Inferior parietal cortex (tissue), 1 donor: ENCODE data around the gene DHX36.

Experiments used
- DNase-seq: peaks from one replicate; pipeline ENCODE4 v3.0.0-alpha.2; 2016; ENCODE audit errors: extremely low spot score

The DHX36 gene

DNA sequence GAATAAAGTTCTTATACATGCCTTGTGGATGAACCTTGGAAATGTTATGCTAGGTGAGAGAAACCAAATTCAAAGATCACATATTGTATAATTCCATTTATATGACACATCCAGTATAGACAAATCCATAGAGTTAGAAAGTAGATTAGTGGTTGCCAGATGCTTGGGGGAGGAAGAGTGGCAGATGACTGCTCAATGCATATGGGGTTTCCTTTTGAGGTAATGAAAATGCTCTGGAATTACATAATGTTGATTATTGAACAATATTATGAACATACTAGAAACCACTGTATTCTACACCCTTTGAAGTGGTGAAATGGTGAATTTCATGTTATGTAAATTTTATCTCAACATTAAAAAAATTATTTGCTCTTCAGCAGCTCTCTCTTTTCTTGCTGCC, 100.8 kb downstream of the DHX36 start:
- DNase-seq: no peak
